ENCODE measurements around the gene PHLDA2.

The PHLDA2 gene

DNA sequence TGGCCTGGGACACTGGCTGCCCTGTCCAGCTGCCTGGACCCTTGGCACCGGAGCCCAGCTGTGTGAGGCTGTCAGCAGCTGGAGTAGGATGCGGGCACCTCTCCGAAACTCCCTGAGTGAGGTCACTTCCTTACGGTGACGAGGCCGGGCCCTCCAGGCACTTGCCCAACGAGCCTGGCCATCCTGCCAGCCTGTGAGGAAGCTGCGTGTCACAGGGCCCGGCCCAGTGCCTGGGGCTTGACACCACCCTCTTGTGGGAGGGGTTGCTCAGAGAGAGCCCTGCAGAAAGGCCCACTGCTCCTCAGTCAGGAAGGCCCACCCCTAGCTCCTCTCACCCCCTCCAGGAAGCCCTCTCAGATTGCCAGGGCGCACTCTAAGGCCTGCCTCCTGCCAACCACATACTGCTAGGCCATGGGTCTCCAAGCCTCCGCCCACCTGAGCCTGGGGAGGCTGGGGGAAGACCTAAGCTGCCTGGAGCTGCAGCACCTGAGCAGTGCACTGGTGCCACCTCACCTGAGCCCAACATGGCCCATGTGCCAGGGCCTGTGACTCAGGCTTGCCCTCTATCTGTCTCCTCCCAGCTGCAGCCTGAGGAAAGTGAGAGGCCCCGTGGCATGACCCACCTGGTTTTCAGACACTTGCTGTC, 4.3 kb upstream of the PHLDA2 start:
- Histone ChIP-seq H3K9me3 (ENCODE audit: insufficient read depth, low read depth, low read length) (peaks cover 17% of the 10 kb centered on the region), H3K36me3 (ENCODE audit: insufficient read depth, low read depth, low read length) (no peaks in the 10 kb centered on the region), H3K9ac (ENCODE audit: low read depth, low read length) (no peak overlapping the region), H3K4me3 (ENCODE audit: low read length) (no peak overlapping the region), H3K27ac (ENCODE audit: low read length) (no peak overlapping the region), H3K27me3 (ENCODE audit: insufficient read depth, low read length) (peaks cover 35% of the 10 kb centered on the region), H3K4me1 (ENCODE audit: insufficient read depth, low read length) (0 out of 2 replicates have a peak, but pooled peaks cover 4% of the 10 kb centered on the region)

DNA sequence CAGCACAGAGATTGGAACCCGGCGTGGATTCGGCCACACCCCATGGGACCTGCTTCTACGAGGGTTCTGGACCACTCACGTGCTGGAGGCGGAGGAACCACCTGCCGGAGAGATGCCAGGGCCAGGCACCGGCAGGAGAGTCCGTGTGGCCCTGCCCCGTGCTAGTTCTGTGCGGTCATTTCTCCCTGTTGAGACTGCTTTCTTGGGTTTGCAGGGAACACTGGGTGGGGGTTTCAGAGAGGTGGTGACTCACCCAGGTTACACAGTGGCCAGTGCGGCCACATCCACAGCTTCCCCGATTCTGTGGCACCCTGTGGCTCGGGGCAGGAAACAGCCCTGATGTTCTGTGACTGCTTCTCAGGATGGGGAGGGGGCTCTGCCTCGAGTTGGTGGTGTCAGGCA, 3.6 kb upstream of the PHLDA2 start:
- Histone ChIP-seq H3K4me3 (ENCODE audit: low read length) (no peak overlapping the region), H3K9ac (ENCODE audit: low read depth, low read length) (no peak overlapping the region), H3K36me3 (ENCODE audit: insufficient read depth, low read depth, low read length) (no peaks in the 10 kb centered on the region), H3K27me3 (ENCODE audit: insufficient read depth, low read length) (peaks cover 41% of the 10 kb centered on the region), H3K27ac (ENCODE audit: low read length) (no peak overlapping the region), H3K4me1 (ENCODE audit: insufficient read depth, low read length) (0 out of 2 replicates have a peak, but pooled peaks cover 4% of the 10 kb centered on the region), H3K9me3 (ENCODE audit: insufficient read depth, low read depth, low read length) (peaks cover 11% of the 10 kb centered on the region)

- Histone ChIP-seq H3K9ac (ENCODE audit: low read depth, low read length) (no peak overlapping the region), H3K4me3 (ENCODE audit: low read length) (no peak overlapping the region), H3K9me3 (ENCODE audit: insufficient read depth, low read depth, low read length) (peaks cover 3% of the 10 kb centered on the region; the same call in 1 of the 2 replicates), H3K36me3 (ENCODE audit: insufficient read depth, low read depth, low read length) (no peaks in the 10 kb centered on the region), H3K27me3 (ENCODE audit: insufficient read depth, low read length) (peaks cover 49% of the 10 kb centered on the region), H3K4me1 (ENCODE audit: insufficient read depth, low read length) (0 out of 2 replicates have a peak, but pooled peaks cover 4% of the 10 kb centered on the region), H3K27ac (ENCODE audit: low read length) (no peak overlapping the region)
Observed at GRCh38 chr11:2931771-2932738, 2.8 kb upstream of the PHLDA2 start.

DNA sequence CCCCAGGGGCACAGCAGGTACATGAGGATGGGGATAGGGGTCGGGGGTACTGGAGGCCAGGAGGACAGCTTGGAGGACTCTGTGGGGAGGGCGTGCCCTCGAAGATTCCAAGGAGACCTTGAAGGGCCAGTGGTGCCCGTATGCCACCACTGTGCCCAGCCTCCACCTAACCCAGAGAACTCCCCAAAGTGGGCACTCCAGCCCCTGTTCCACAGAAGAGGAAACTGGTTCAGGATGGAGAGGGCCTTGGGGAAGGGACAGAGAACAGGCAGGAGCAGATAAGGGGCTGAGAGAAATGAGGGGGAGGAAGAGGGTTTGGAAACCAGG, 2.2 kb upstream of the PHLDA2 start:
- Histone ChIP-seq H3K4me3 (ENCODE audit: low read length) (no peak overlapping the region), H3K4me1 (ENCODE audit: insufficient read depth, low read length) (0 out of 2 replicates have a peak, but pooled peaks cover 4% of the 10 kb centered on the region), H3K36me3 (ENCODE audit: insufficient read depth, low read depth, low read length) (no peaks in the 10 kb centered on the region), H3K9me3 (ENCODE audit: insufficient read depth, low read depth, low read length) (no peaks in the 10 kb centered on the region), H3K27ac (ENCODE audit: low read length) (no peak overlapping the region), H3K27me3 (ENCODE audit: insufficient read depth, low read length) (peaks cover 56% of the 10 kb centered on the region), H3K9ac (ENCODE audit: low read depth, low read length) (no peak overlapping the region)

DNA sequence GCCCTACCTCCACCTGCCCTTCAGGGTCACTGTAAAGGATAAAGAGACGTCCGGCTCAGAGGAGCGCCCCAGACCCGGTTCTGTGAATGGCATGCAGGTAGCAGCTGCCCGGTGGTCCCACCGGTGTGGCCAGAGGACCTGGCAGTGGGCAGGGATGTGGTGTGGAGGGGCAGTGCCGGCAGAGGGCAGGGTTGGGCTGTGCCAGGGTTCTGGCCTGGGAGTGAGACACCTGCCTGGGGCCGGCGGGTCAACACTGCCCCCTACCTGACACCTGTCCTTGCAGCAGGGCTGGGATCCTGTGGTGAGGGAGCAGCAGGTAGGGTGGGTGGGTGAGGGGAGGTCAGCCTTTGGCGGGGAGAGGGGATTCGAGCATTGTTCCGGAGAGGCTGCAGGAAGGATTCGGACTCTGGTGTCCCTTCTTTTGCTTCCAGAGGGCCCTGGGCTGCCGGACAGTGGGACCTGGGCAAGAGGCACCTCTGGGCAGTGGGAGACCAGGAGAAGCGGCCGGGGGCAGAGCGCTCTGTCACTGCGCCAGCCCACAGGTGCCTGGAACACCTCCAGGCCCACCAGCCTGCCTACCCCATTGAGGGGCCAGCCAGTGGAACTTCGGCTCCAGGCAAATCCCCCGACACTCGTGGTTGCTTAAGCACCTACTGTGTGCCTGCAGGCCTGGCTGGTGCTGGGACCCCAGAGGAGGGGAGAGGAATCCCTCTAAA, 1.6 kb upstream of the PHLDA2 start:
- H3K9me3 ChIP-seq (ENCODE audit: insufficient read depth, low read depth, low read length): no peaks in the 10 kb centered on the region
- H3K4me1 ChIP-seq (ENCODE audit: insufficient read depth, low read length): 0 out of 2 replicates have a peak, but pooled peaks cover 4% of the 10 kb centered on the region
- H3K27me3 ChIP-seq (ENCODE audit: insufficient read depth, low read length): peaks cover 57% of the 10 kb centered on the region
- H3K9ac ChIP-seq (ENCODE audit: low read depth, low read length): 0 out of 2 replicates have a peak overlapping the region, but pooled peaks have one; percentile 25
- H3K36me3 ChIP-seq (ENCODE audit: insufficient read depth, low read depth, low read length): no peaks in the 10 kb centered on the region
- peak overlapping the region; percentile 61 for H3K4me3 ChIP-seq (ENCODE audit: low read length)
- no peak overlapping the region for H3K27ac ChIP-seq (ENCODE audit: low read length)

- H3K4me1 ChIP-seq (ENCODE audit: insufficient read depth, low read length): 0 out of 2 replicates have a peak, but pooled peaks cover 4% of the 10 kb centered on the region
- 0 out of 2 replicates have a peak overlapping the region, but pooled peaks have one; percentile 25 for H3K9ac ChIP-seq (ENCODE audit: low read depth, low read length)
- peak overlapping the region; percentile 61 for H3K4me3 ChIP-seq (ENCODE audit: low read length)
- peaks cover 57% of the 10 kb centered on the region for H3K27me3 ChIP-seq (ENCODE audit: insufficient read depth, low read length)
- no peaks in the 10 kb centered on the region for H3K9me3 ChIP-seq (ENCODE audit: insufficient read depth, low read depth, low read length)
- no peaks in the 10 kb centered on the region for H3K36me3 ChIP-seq (ENCODE audit: insufficient read depth, low read depth, low read length)
- H3K27ac ChIP-seq (ENCODE audit: low read length): no peak overlapping the region
Observed at GRCh38 chr11:2929950-2930703, 907 bp upstream of the PHLDA2 start.

DNA sequence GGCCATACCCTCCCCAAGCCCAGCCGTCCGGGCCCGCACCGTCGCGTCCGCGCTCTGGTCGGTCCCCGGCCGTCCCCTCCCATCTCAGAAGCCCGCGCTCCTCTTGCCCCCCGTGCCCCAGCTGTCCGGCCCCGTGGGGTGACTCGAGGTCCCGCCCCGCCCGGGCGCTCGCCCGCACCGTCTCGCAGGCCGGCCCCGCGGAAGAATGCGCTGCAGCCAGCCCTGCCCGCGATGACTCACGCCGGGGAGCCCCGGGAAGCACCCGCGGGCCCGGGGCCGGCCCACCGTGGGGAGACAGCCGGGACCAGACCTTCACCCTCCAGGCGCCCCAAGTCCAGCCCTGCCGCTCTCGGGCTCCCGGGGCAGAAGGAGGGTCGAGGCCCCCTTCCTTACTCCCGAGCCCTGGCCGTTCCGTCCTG, 320 bp upstream of the PHLDA2 start:
- Histone ChIP-seq H3K4me3 (ENCODE audit: low read length) (peak overlapping the region; percentile 61; the same call in 1 of the 2 replicates), H3K27ac (ENCODE audit: low read length) (no peak overlapping the region), H3K4me1 (ENCODE audit: insufficient read depth, low read length) (0 out of 2 replicates have a peak, but pooled peaks cover 4% of the 10 kb centered on the region), H3K27me3 (ENCODE audit: insufficient read depth, low read length) (peaks cover 57% of the 10 kb centered on the region), H3K36me3 (ENCODE audit: insufficient read depth, low read depth, low read length) (no peaks in the 10 kb centered on the region), H3K9me3 (ENCODE audit: insufficient read depth, low read depth, low read length) (no peaks in the 10 kb centered on the region), H3K9ac (ENCODE audit: low read depth, low read length) (no peak overlapping the region)

GRCh38 chr11:2927851-2928604, 1.2 kb downstream of the PHLDA2 start:
- Histone ChIP-seq H3K9me3 (ENCODE audit: insufficient read depth, low read depth, low read length) (no peaks in the 10 kb centered on the region), H3K27ac (ENCODE audit: low read length) (no peak overlapping the region), H3K4me1 (ENCODE audit: insufficient read depth, low read length) (0 out of 2 replicates have a peak, but pooled peaks cover 4% of the 10 kb centered on the region), H3K27me3 (ENCODE audit: insufficient read depth, low read length) (peaks cover 57% of the 10 kb centered on the region), H3K4me3 (ENCODE audit: low read length) (peak overlapping the region; percentile 62), H3K9ac (ENCODE audit: low read depth, low read length) (no peak overlapping the region), H3K36me3 (ENCODE audit: insufficient read depth, low read depth, low read length) (no peaks in the 10 kb centered on the region)

- Histone ChIP-seq H3K27ac (ENCODE audit: low read length) (no peak overlapping the region), H3K9ac (ENCODE audit: low read depth, low read length) (no peak overlapping the region), H3K27me3 (ENCODE audit: insufficient read depth, low read length) (peaks cover 57% of the 10 kb centered on the region), H3K36me3 (ENCODE audit: insufficient read depth, low read depth, low read length) (no peaks in the 10 kb centered on the region), H3K4me3 (ENCODE audit: low read length) (no peak overlapping the region), H3K9me3 (ENCODE audit: insufficient read depth, low read depth, low read length) (no peaks in the 10 kb centered on the region), H3K4me1 (ENCODE audit: insufficient read depth, low read length) (0 out of 2 replicates have a peak, but pooled peaks cover 4% of the 10 kb centered on the region)
Observed at GRCh38 chr11:2927121-2927800, 2.0 kb downstream of the PHLDA2 start.

DNA sequence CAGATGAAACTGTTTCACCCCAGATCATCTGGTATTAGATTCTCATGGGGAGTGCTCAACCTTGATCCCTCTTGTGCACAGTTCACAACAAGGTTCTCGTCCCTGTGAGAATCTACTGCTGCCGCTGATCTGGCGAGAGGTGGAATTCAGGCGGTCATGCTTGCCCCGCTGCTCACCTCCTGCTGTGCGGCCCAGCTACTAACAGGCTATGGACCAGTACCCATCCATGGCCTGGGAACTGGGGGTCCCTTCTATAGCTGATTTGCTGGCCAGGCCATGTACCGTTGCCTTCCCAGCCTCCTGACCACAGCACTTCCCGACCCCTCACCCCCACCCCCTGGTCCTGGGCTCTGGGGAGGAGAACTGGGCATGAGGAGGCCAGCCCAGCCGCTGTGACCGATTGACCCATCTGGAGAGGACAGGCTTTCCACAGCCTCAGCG, 2.6 kb downstream of the PHLDA2 start:
- Histone ChIP-seq H3K4me3 (ENCODE audit: low read length) (no peak overlapping the region), H3K27ac (ENCODE audit: low read length) (no peak overlapping the region), H3K9me3 (ENCODE audit: insufficient read depth, low read depth, low read length) (no peaks in the 10 kb centered on the region), H3K9ac (ENCODE audit: low read depth, low read length) (no peak overlapping the region), H3K36me3 (ENCODE audit: insufficient read depth, low read depth, low read length) (no peaks in the 10 kb centered on the region), H3K27me3 (ENCODE audit: insufficient read depth, low read length) (peaks cover 52% of the 10 kb centered on the region), H3K4me1 (ENCODE audit: insufficient read depth, low read length) (0 out of 2 replicates have a peak, but pooled peaks cover 4% of the 10 kb centered on the region)
